Measurements from ENCODE around the gene CERS6. TPM values are rescaled to one million over a fixed set of nuclear protein-coding genes. Genes with fewer than 3 reads are reported as not detected.

The CERS6 gene
- total RNA-seq, 1 donor from 2014 or later, result 27.7 TPM

DNA sequence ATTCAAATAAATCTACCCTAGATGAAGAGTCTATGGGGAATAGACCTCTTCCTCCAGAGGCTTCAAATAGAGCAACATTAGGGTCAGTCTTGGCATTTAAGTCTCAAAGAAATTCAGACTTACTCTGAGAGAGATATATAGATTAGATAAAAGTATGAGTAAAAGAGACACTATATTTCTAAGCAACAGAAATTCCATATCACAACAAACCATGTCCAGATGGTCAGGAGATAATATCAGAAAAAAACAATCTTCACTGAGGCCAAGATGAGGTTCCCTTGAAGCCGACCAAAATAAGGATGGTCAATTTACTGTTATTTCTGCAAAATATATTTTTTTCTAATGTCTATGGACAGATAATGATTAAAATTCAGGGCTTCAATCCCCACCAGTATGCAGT is 257.3 kb downstream of the CERS6 start:
- intact Hi-C loops (cut with DNase I), result no loop called here
- no peaks in the 10 kb centered on the region for H3K4me1 ChIP-seq
- TF ChIP-seq POLR2A (IDR thresholded peaks at IDR 0.05) (no peak), POLR2AphosphoS5 (IDR thresholded peaks at IDR 0.05; ENCODE audit: insufficient read depth in 1 of 2, low read depth in 1 of 2) (no peak)
- TF ChIP-seq, protein P1, sequence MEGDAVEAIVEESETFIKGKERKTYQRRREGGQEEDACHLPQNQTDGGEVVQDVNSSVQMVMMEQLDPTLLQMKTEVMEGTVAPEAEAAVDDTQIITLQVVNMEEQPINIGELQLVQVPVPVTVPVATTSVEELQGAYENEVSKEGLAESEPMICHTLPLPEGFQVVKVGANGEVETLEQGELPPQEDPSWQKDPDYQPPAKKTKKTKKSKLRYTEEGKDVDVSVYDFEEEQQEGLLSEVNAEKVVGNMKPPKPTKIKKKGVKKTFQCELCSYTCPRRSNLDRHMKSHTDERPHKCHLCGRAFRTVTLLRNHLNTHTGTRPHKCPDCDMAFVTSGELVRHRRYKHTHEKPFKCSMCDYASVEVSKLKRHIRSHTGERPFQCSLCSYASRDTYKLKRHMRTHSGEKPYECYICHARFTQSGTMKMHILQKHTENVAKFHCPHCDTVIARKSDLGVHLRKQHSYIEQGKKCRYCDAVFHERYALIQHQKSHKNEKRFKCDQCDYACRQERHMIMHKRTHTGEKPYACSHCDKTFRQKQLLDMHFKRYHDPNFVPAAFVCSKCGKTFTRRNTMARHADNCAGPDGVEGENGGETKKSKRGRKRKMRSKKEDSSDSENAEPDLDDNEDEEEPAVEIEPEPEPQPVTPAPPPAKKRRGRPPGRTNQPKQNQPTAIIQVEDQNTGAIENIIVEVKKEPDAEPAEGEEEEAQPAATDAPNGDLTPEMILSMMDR (IDR thresholded peaks at IDR 0.05), result no peak
- no peaks in the 10 kb centered on the region for H3K9me3 ChIP-seq
- no peak overlapping the region for H3K4me3 ChIP-seq
- H3K27ac ChIP-seq, result no peak overlapping the region
- H3K27me3 ChIP-seq, result no peaks in the 10 kb centered on the region
- H3K36me3 ChIP-seq, result no peaks in the 10 kb centered on the region
- DNase-seq (ENCODE audit: extremely low spot score in 2 of 2), result no peak

DNA sequence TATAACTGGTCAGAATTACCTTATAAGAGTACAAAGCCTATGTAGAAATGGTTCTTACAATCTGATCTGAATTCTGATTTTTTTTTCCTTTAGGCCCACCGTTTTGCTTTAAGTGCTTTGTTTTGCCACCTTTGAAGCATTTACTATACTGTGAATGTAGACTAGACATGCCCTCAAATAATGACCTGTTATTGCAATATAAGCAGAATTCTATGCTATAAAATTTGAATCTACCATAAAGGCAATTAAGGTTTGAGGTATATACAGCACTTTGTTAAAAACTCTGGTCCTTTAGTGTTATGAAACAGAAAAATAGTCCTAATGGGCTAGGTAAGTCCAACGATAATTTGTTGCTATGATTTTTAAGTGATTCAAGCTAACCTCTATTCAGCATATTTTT is 259.8 kb downstream of the CERS6 start:
- H3K4me1 ChIP-seq, result no peaks in the 10 kb centered on the region
- no peak overlapping the region for H3K27ac ChIP-seq
- no peak overlapping the region for H3K4me3 ChIP-seq
- no peaks in the 10 kb centered on the region for H3K27me3 ChIP-seq
- H3K36me3 ChIP-seq, result no peaks in the 10 kb centered on the region
- no peak for TF ChIP-seq POLR2AphosphoS5 (IDR thresholded peaks at IDR 0.05; ENCODE audit: insufficient read depth in 1 of 2, low read depth in 1 of 2)
- TF ChIP-seq, protein P1 (IDR thresholded peaks at IDR 0.05), result no peak
- no peak for TF ChIP-seq POLR2A (IDR thresholded peaks at IDR 0.05)
- intact Hi-C loops (cut with DNase I), result no loop called here
- H3K9me3 ChIP-seq, result no peaks in the 10 kb centered on the region
- no peak for DNase-seq (ENCODE audit: extremely low spot score in 2 of 2)

DNA sequence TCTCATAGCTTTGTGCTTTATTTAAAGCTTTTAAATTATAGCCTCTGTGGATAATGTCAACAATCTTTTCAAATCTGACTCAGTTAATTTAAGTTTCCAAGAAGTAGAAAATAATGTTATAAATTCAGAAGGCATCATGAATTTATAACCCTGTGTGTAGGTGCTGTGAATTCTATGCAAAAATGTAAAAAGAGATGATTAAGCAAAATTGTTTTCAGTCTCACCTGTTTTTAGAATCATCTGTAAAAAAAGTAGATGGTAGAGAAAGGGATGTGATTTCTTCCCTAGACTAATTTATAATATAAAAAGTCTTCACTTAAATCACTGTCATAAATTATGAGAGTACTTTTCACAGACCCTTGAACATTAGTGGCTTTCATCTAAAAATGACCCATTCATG is 260.8 kb downstream of the CERS6 start:
- intact Hi-C loops (cut with DNase I), result no loop called here
- H3K4me1 ChIP-seq, result no peaks in the 10 kb centered on the region
- H3K27ac ChIP-seq, result no peak overlapping the region
- no peaks in the 10 kb centered on the region for H3K27me3 ChIP-seq
- no peak for DNase-seq (ENCODE audit: extremely low spot score in 2 of 2)
- no peak overlapping the region for H3K4me3 ChIP-seq
- TF ChIP-seq, protein P1 (IDR thresholded peaks at IDR 0.05), result no peak
- TF ChIP-seq POLR2A (IDR thresholded peaks at IDR 0.05) (no peak), POLR2AphosphoS5 (IDR thresholded peaks at IDR 0.05; ENCODE audit: insufficient read depth in 1 of 2, low read depth in 1 of 2) (no peak)
- no peaks in the 10 kb centered on the region for H3K36me3 ChIP-seq
- no peaks in the 10 kb centered on the region for H3K9me3 ChIP-seq

DNA sequence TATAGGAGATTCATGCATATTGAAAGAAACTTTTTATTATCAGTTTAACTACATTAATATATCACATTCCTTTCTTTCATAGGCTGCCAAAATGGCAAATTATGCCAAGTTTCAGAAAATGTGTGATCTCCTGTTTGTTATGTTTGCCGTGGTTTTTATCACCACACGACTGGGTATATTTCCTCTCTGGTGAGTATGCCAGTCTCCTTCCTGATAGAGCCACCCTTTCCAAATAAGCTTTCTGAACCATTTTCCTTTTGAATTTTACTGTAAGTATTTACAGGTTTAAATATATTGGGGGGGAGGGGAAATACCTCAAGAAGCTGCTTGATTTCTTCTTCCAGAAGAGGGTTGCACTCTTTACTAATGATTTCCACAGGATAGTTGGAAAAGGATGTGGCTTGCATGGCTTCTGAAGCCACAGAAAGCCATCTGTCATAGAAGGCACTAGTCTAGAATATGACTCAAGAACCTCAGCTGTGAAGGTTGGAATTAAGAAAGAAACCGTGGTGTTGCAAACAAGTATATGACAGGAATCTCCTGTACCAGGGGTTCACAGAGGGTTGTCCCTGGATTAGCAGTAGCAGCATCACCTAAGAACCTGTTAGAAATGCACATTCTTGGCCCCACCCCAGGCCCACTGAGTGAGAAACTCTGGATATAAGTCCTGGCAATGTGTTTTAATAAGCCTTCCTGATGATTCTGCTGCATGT is 261.9 kb downstream of the CERS6 start:
- intact Hi-C loops (cut with DNase I), result no loop called here

DNA sequence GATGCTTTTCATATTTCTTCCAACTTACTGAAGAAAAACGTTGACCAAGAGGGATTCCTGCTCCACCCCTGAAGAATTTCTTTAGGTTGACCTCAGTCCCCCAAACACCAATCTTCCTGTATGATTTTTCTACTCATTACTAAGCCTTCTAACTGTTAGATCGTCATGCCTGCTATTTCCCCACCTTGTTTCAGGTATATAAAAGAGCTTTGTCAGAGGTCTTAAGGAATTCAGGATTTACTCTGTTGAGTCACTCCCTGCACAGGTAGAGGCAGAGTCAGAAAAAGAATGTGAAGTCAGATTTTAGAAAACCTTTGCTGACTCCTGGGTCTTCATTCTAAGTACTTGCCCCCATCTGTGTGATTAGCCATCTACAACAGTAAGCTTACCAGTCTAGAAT is 262.6 kb downstream of the CERS6 start:
- Histone ChIP-seq H3K4me3 (no peak overlapping the region), H3K27me3 (no peaks in the 10 kb centered on the region), H3K4me1 (no peaks in the 10 kb centered on the region), H3K9me3 (no peaks in the 10 kb centered on the region), H3K27ac (no peak overlapping the region), H3K36me3 (no peaks in the 10 kb centered on the region)
- no peak for TF ChIP-seq POLR2AphosphoS5 (IDR thresholded peaks at IDR 0.05; ENCODE audit: insufficient read depth in 1 of 2, low read depth in 1 of 2)
- no peak for TF ChIP-seq POLR2A (IDR thresholded peaks at IDR 0.05)
- intact Hi-C loops (cut with DNase I), result no loop called here
- DNase-seq (ENCODE audit: extremely low spot score in 2 of 2), result no peak

More for the DNA sequence above, 261.9 kb downstream of the CERS6 start:
- DNase-seq (ENCODE audit: extremely low spot score in 2 of 2), result no peak
- TF ChIP-seq POLR2AphosphoS5 (IDR thresholded peaks at IDR 0.05; ENCODE audit: insufficient read depth in 1 of 2, low read depth in 1 of 2), result no peak
- TF ChIP-seq, protein P1 (IDR thresholded peaks at IDR 0.05), result no peak
- no peaks in the 10 kb centered on the region for H3K4me1 ChIP-seq
- no peak overlapping the region for H3K4me3 ChIP-seq
- H3K27ac ChIP-seq, result no peak overlapping the region
- no peaks in the 10 kb centered on the region for H3K36me3 ChIP-seq
- no peaks in the 10 kb centered on the region for H3K27me3 ChIP-seq
- H3K9me3 ChIP-seq, result no peaks in the 10 kb centered on the region
